Measurements from ENCODE around the gene MINAR1.

The MINAR1 gene

GRCh38 chr15:79466488-79466887, 34.4 kb downstream of the MINAR1 start:
- no peak for DNase-seq

DNA sequence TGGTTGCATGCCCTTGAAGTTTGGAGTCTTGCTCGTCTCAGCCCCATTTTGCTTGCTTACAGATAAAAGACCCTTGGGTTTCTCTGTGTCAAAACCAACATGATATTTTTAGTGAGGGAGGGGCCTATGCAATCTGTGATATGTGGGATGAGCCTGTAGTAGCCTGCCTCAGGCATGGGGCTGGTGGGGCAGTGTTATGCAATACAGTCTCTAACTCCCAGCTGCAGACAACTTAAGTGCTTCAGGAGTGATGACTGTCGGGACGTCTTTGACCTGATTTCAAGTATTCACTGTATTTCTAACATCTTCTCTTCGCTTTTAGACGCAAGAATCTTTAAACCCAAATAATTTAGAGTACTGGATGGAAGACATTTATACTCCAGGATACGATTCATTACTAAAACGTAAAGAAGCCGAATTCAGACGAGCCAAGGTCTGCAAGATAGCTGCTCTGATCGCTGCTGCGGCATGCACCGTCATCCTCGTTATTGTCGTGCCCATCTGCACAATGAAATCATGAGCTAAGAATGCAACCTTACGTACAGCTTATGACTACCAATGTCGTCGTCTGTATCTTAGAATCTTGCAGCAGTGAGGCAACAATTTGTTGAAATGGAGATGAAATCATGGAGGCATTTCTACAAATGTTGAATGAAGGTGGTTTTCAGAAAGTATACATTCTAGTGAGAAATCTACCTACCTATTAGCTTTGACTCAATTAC, 35.9 kb downstream of the MINAR1 start:
- no peak for DNase-seq

- DNase-seq: no peak
These were observed 40.3 kb downstream of the MINAR1 start for GRCh38 chr15:79472446-79472845.

DNA sequence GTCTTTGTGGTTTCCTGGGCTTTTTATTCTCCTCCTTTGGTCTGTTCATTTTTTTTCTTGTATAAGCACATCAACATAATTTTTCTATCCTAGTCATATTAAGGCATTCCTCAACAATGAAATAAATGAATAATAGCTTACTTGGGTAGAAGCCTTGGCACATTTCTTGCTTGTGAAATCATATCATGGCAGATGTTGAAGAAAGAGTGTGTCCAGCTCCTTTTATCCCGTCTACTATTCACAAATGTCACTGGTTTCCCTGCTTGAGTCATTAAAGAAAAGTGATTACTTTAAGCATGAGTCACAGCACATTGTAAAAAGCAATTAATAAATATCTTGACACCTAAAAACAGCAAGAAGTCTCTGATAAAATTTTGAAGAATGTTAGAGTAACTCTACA, 42.1 kb downstream of the MINAR1 start:
- peak; percentile 46 for DNase-seq

GRCh38 chr15:79475306-79475705, 43.2 kb downstream of the MINAR1 start:
- DNase-seq: peak; percentile 6

DNA sequence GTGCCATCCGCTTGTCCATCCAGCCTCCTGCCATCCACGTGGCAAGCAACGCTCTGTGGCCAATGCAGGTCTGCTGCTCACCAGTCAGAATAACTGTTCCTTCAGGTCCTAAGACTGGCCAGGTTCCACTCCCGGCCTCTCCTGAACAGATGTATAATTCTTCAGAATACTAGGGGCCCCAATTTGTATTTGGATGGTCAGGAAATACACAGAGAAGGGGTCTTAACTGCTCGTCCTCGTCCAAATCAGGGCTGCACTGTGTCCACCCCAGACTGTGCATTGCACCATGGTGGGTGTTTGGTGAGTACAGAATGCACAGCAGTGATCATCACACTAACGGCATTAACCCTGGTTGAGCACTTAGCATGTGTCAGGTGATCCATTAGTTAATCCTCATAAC, 46.0 kb downstream of the MINAR1 start:
- no peak for DNase-seq

- no peak for DNase-seq
These were observed 47.5 kb downstream of the MINAR1 start for GRCh38 chr15:79479616-79480015.

DNA sequence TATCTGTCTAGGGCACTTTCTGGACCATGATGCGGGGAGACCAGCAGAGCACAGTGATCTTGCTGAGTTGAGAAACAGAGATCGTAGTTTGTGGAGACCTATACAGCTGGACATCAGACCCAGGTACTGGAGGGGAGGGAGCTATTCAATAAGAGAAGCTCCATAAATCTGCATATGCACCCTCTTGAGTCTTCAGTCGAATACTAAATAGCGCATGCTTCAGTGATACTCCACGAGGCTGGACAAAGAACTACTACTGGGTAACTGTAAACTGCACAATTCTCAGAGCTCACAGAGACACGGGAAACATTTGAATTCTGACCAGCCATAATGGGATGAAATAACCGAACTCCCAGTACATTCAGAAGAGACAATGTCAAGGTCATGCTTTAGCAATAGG, 49.7 kb downstream of the MINAR1 start:
- DNase-seq: no peak
